ENCODE results near the gene EFCAB11.

Gene EFCAB11

GRCh38 chr14:89813617-89814031 is 140.9 kb downstream of the EFCAB11 start:
- TF ChIP-seq CTCF (IDR thresholded peaks at IDR 0.05; ENCODE audit: insufficient read depth, low read depth, low read length, missing control alignments), result no peak
- peak; percentile 60 for DNase-seq (ENCODE audit: low read depth)

GRCh38 chr14:89811954-89812575 is 142.5 kb downstream of the EFCAB11 start:
- TF ChIP-seq CTCF (IDR thresholded peaks at IDR 0.05; ENCODE audit: insufficient read depth, low read depth, low read length, missing control alignments), result no peak
- no peak overlapping the region for H3K4me3 ChIP-seq (ENCODE audit: low read length)
- no peak for DNase-seq (ENCODE audit: low read depth)

More at GRCh38 chr14:89813617-89814031, 140.9 kb downstream of the EFCAB11 start:
- no peak overlapping the region for H3K4me3 ChIP-seq (ENCODE audit: low read length)

- no peak for TF ChIP-seq CTCF (IDR thresholded peaks at IDR 0.05; ENCODE audit: insufficient read depth, low read depth, low read length, missing control alignments)
- no peak for DNase-seq (ENCODE audit: low read depth)
- no peak overlapping the region for H3K4me3 ChIP-seq (ENCODE audit: low read length)
Observed at GRCh38 chr14:89810101-89810500, 144.4 kb downstream of the EFCAB11 start.

- H3K4me3 ChIP-seq (ENCODE audit: low read length), result no peak overlapping the region
- TF ChIP-seq CTCF (IDR thresholded peaks at IDR 0.05; ENCODE audit: insufficient read depth, low read depth, low read length, missing control alignments), result no peak
- no peak for DNase-seq (ENCODE audit: low read depth)
Observed at GRCh38 chr14:89807892-89808291, 146.6 kb downstream of the EFCAB11 start.

GRCh38 chr14:89807151-89807550 is 147.4 kb downstream of the EFCAB11 start:
- TF ChIP-seq CTCF (IDR thresholded peaks at IDR 0.05; ENCODE audit: insufficient read depth, low read depth, low read length, missing control alignments), result no peak
- DNase-seq (ENCODE audit: low read depth), result no peak
- H3K4me3 ChIP-seq (ENCODE audit: low read length), result no peak overlapping the region

GRCh38 chr14:89806451-89806850 is 148.1 kb downstream of the EFCAB11 start:
- TF ChIP-seq CTCF (IDR thresholded peaks at IDR 0.05; ENCODE audit: insufficient read depth, low read depth, low read length, missing control alignments), result no peak
- H3K4me3 ChIP-seq (ENCODE audit: low read length), result no peak overlapping the region
- no peak for DNase-seq (ENCODE audit: low read depth)

- no peak for TF ChIP-seq CTCF (IDR thresholded peaks at IDR 0.05; ENCODE audit: insufficient read depth, low read depth, low read length, missing control alignments)
- DNase-seq (ENCODE audit: low read depth), result peak; percentile 20
- H3K4me3 ChIP-seq (ENCODE audit: low read length), result no peak overlapping the region
Observed at GRCh38 chr14:89805501-89805900, 149.0 kb downstream of the EFCAB11 start.

All from epithelial cell of esophagus (primary cell).